ENCODE data around the gene NUTM1.
"Not testable (repeated sequence)": the region's sequence is repeated elsewhere in the genome, so short reads cannot be mapped to it uniquely, and the experiment has no call there.

Gene NUTM1

DNA sequence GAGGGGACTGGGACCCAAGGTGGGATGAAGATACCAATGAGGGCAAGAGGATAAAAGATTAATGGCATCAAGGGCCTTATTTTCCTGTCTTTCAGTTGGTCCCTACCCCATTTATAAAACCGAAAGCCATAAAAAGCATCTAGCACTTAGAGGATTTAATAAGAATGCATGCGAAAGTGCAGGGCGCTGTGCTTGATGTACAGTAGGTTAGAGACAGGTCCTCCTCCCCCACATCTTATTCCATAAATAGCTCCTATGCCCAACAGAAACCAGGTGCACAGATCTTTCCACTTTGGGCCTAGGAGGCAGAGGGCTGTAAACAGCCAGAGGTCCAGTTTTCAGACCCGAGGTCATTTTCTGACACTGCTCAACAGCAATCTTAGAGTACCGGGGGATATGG, 22.7 kb downstream of the NUTM1 start:
- DNase-seq = no peak

DNA sequence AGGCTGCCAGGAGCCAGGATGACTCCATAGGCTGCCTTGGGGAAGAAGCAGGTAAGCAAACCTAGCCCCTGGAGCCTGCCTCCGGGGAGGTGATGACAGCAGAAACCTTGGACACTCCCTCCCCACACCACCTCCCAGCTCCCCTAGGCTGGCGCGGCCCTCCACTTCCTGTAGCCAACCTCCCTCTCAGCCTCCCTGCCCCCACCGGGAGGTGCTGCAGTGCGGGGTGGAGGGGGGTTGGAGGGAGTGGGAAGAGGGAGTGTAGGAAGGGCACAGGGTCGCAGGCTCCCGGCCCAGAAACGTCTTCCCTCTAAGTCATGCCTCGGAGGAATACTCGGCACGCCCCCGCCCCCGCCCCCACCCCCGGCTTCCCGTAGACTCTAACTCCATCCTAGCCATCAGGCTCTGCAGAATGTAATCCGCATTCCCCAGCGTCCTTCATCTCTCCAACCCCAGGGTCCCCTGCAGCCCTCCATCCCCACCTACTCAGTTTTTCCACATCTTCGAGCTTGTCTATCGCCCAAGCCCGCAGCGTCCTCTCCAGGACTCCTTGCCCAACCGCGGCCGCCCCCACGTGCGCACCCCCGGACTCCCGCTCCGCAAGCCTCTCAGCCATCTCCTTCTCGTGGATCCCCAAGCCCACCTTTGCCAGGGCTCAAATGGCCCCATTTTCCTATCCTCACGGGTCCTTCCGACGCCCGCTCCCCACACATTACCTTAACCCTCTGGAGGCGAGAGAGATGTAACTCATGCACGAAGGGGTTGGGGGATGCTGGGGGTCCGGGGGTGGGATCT, 23.4 kb downstream of the NUTM1 start:
- DNase-seq = peak; percentile 49

DNA sequence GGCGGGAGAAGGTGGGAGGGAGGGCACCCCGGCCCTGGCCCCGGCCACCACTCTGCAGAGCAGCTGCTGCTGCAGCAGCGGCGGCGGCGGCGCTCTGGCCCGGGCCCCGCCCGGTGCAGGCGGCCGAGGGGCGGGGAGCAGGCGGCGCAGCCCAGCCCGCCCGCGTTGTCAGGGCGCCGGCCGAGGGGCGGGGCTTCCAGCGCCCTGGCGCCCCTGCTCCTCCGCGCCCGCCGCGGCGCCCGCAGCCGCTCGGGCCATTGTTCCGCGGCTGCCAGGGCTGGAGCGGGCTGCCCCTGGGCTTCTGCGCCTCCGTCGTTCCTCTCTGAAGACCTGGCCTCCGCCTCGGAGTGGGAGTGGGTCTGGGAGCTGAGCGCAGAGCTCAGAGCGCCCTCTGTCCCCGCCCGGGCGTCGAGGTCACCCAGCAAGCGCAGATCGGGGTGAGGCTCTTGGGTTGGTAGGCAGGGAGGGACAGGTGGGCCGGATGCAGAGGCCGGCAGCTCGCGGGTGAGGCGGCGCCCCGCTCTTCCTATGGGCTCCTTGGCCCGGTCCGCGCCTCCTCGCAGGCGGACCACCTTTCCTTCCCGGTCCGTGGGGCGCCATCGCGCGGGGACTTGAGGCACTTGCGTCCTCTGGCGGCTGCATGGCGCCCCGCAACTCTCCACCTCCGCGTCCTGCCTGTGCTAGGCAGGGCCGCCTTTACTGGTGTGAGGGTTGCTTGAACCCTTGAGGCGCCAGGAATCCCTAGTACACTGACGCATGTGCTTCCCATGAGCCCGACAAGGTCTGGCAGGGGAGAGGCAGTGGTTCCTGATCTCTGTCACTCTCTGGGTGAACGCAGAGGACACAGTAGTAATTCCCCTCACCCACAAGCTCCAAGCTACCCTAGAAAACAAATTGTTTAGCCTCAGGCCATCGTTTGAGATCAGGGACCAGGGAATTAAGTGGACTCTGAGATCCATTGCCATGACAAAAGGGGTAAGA, 24.3 kb downstream of the NUTM1 start, which contains the start of gene LPCAT4:
LPCAT4 (minus strand) TSS at position 96 of the 981 bp plus-strand sequence. CDS start 96 bp downstream, outside the sequence.
- DNase-seq = peak; percentile 83

DNA sequence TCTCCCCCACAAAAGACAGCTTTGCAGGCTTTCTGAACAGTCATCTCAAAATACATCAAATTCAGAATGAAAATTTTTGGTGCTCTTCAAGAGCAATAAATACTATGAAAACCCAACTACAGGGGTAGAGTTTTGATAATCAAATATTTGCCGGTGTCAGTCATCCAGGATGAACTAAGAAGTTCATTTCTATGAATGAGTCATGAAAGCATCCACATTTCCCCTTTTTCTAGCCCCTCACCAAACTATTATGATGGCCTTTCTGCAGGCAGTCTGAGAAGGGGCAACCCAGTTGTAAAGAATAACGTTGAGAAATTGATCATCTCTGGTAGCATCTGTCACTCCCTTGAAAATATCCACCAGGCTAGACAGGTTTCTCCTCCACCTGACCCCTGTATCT, 27.0 kb downstream of the NUTM1 start:
- DNase-seq = no peak

DNA sequence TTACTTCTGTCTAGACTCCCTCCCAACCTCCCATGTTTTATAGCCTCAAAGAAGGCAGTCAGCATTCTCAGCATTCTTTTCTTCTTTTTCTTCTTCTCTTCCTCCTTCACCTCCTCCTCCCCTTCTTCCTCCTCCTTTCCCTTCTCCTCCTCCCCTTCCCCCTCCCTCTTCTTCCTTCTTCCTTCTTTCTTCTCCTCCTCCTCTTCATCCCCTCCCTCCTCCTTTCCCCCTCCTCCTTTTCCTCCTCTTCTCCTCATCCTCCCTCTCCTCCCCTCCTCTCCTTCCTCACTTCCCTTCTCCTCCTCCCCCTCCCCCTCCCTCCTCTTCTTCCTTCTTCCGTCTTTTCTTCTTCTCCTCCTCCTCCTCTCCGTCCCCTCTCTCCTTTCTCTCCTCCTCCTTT, 27.5 kb downstream of the NUTM1 start:
- no peak for DNase-seq

DNA sequence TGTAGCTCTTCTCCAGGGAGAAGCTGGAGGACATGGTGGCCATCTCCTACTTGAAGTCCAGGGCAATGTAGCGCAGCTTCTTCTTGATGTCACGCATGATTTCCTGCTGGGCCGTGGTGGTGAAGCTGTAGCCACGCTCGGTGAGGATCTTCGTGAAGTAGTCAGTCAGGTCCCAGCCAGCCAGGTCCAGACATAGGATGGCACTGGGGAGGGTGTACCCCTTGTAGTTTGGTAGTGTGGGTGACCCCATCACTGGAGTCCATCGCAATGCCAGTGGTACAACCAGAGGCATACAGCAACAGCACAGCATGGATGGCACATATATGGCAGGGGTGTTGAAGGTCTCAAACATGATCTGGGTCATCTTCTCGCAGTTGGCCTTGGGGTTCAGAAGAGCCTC, 30.8 kb downstream of the NUTM1 start:
- no peak for DNase-seq

DNA sequence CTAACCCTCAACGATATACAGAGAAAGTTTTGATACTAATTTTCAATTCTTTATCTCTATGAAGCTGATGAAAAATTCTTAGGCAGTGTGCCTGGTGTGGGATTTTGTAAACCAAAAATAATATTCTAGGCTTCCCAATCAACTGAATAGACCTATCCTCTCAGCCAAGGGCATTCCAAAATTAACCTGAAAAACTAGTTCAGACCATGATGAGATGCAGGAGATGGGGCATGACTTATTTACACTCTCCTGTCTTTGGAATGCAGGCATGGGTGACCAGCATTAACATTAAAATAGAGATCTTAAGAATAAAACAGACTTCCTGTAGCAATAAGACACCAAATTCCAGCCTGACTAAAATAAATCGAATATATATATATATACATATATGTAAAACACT, 31.7 kb downstream of the NUTM1 start:
- DNase-seq = no peak

DNA sequence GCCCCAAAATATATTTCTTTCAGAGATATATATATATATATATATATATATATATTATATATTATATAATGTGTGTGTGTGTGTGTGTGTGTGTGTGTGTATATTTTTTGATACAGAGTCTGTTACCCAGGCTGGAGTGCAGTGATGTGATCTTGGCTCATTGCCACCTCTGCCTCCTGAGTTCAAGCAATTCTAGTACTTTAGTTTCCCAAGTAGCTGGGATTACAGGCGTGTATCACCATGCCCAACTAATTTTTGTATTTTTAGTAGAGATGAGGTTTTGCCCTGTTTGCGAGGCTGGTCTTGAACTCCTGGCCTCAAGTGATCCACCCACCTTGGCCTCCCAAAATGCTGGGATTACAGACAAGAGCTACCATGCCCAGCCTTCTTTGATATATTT, 32.4 kb downstream of the NUTM1 start:
- not testable (repeated sequence) for DNase-seq

DNA sequence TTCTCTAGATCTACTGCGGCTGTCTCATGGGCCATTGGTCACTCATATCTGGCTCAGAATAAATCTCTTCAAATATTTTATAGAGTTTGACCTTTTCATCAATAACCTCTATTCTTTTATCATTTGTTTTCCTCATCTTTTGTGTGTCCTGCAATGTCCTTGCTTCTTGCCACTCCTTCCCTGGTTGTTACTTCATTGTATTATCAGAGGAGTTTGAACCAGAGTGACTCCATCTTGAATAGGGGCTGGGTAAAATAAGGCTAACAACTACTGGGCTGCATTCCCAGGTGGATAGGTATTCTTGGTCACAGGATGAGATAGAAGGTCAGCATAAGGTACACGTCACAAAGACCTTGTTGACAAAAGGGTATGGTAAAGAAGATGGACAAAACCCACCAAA, 33.7 kb downstream of the NUTM1 start:
- no peak for DNase-seq

DNA sequence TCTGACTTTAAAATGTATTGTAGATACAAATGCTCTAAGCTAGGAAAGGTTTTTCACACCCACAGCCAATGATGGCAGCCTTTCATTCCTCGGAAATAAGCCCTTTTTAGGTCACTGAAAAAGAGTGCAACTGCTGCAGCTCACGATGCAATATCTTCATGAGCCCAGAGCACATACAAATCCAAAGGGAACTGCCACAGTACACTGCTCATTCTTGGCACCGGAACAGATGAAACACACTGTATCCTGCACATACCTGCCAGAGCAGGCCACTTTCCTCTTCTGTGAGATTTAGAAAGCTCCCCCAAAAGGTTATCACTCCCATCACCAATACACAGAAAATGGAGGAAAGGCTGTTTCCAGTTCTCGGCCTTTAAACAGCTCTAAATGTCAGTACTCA, 37.4 kb downstream of the NUTM1 start:
- DNase-seq = not testable (repeated sequence)

DNA sequence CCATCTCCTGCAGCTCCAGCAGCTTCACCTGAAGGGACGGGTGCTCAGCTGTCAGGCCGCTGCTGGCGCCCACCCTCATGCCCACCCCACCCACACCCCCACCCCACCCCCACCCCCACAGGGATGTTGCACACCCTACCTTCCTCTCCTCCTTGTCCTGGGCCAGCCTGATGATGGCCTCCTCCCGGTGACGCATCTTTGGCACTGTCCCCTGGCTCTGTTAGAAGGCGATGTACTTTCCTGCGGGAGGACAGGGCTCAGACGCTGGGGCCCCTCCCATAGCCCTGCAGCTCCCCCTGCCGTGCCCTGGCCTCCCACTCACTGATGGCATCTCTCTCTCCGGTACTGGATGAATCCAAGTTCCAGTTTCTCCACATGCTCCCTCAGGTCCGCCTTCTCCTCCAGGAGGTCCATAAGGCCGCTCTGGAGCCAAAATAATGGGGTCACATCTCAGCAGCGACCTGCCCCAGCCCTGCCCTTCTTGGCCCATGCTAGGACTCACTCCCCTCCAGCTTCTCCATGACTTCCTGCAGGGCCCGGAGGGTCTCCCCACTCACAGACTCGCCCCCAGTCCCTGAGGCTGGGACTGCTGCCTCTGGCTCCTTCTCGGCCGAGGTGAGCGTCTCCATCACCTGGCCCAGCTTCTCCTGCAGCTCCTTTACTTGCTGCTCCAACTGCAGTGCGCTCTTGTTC, 38.9 kb downstream of the NUTM1 start:
- DNase-seq = not testable (repeated sequence)

DNA sequence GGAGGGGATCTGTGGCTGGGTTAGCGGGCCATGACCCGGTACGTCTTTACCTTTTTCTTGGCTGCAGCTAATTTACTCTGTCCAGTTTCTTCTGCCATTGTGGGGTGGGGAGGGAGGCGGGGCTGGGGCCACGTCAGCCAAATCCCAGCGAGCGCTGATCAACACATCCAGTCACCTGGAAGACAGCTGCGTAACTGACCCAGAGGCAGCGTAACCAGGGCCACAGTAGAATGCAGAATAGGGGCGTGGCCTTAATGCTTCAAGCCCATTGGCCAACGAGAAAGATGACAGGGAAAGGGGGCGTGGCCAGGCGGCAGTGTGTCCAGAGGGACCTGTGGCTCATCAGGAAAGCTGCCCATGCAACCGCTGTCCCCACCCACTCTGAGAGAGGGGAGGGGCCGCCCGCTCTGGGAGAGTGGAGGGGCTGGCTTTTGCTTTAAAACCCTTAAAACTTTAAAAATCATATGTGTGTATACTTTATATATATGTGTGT, 46.5 kb downstream of the NUTM1 start:
- DNase-seq = not testable (repeated sequence)

DNA sequence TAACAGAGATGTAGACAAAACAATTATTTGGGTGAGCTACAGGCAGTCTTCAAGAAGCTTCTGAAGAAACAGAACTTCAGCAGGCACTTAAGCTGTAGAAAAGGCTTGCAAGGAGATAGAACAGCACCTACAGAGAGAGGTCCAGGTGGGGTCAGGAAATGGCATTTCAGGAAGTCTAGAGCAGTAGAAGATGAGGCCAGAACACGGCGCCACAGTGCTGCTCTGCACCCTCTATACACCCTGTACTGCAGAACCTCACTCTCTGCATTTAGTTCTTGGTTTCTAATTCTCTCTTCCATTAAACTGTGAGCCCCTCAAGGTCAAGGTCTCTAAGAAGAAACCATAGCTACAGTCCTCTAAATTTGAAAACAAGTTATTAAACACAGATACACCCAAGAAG, 49.9 kb downstream of the NUTM1 start:
- DNase-seq = not testable (repeated sequence)

DNA sequence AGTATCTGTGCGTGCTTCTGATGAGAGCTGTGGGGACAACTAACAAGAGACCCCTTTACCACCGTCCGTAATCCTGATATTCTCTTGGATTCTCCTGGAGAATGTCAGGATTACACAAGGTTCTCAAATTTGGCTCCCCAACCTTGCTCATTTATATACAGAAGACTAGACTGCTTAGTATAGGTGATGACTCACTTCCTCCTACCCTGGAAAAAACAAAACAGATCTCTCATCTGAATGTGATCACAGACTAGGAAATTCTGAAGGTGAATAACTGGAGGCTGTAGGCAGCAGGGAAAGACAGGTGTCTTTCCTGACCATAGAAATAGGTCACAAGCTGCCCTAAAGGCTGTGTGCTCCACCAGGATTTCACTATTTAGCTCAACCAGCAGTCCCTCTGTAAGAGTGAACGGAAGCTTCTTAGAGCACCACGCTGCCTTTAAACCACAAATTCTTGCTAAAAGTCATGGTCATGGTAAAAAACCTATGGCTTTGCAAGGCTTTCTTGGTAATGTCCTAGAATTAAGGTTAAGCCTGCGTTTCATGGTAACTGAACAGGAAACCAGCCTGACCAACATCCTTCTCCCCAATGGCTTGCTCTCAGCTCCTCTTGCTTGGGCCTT, 54.6 kb downstream of the NUTM1 start:
- not testable (repeated sequence) for DNase-seq

DNA sequence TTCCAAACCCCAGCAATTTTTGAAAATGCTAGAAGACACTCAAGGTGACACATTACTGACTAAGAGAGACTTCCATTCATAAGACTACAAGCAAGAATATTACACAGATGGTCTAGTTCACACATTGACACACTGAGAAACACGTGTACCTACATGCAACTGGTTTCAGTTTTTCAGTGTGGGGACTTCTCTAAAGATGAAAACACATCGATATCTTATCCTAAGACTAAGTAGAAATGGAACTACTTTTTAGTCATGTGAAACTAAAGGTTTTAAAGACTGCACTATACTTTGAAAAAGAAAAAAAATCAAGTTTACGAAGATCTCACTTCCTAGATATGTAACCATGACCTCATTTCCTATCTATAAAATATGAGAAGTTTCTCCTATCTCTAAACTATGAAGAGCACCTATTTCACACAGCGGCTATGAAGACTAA, 60.1 kb downstream of the NUTM1 start:
- DNase-seq = not testable (repeated sequence)

DNA sequence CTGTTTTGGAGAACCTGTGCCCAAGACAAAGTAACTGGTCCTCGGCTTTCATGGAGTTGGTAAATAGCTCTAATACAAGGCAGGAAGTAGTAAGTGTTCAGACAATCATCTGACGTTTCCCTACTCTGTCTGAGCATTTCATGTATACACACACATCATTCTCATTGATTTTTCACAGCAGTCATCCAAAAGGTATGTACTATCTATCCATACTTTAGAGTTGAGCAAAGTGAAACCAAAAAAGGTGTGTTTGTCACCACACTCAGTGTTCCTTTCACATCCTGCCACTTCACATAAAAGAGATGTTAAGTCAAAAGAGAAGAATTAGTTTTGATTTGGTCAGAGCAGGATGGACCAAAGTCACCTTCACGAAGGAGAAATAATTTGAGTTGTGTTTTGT, 60.8 kb downstream of the NUTM1 start:
- not testable (repeated sequence) for DNase-seq
